GM12878 (cell line): ENCODE measurements around the gene LSM10. TPM values are rescaled to one million over a fixed set of nuclear protein-coding genes. Genes with fewer than 3 reads are reported as not detected.

Experiments
- ATAC-seq: fragments of 200-7000 bp; cut with Tn5 transposase; 3 replicates; pipeline ENCODE4 v1.9.1; 2020; ENCODE audit warnings: mild to moderate bottlenecking, moderate library complexity
- BruUV-seq: library from RNA; stranded (reverse); fragments of 400-500 nt; replicated peaks from 2 replicates; lab custom pipeline; 2021; lab: Mats Ljungman, UMichigan
- CTCF ChIA-PET: fragments of 300-600 bp; sonication (Branson Sonifier 250); formaldehyde crosslinking; extraction: SDS; loops from one replicate; lab custom pipeline; 2021; ENCODE audit warnings: inconsistent platforms; lab: Yijun Ruan, JAX
- POLR2A ChIA-PET: fragments of 350-600 bp; formaldehyde crosslinking; extraction: SDS; loops from one replicate; lab custom pipeline; 2021; ENCODE audit warnings: inconsistent platforms; lab: Charles Lee
- RAD21 ChIA-PET: fragments of 300-600 bp; sonication (Branson Sonifier 250); formaldehyde crosslinking; loops from one replicate; lab custom pipeline; 2023; ENCODE audit warnings: antibody characterized with exemption; ENCODE audit not compliant: unreplicated experiment; lab: Charles Lee
- SMC1A ChIA-PET: fragments of 300-600 bp; sonication (Branson Sonifier 250); formaldehyde crosslinking; loops from one replicate; lab custom pipeline; 2023; ENCODE audit not compliant: unreplicated experiment, uncharacterized antibody; lab: Charles Lee
- DNase-seq: peaks from one replicate; pipeline ENCODE4 v3.0.0-alpha.2; 2011; ENCODE audit warnings: low read depth, low spot score
- FAIRE-seq: peaks from 3 replicates; lab custom pipeline; 2011; peaks lifted over from hg19 to GRCh38; lab: Jason Lieb, UNC
- H2AFZ ChIP-seq: 2 replicates; pipeline ENCODE4 v1.6.0; 2011; ENCODE audit warnings: low read depth, low read length, control low read depth; ENCODE audit not compliant: control insufficient read depth
- H3K27ac ChIP-seq: 2 replicates; pipeline ENCODE4 v1.5.1; 2011; ENCODE audit warnings: control low read depth; ENCODE audit not compliant: control insufficient read depth, insufficient read depth
- H3K27me3 ChIP-seq, 2 experiments: replicated peaks in 1 of 2; 2 replicates each; pipeline versions ENCODE4 v1.6.0 to v1.6.1; 2011; ENCODE audit warnings: low read length in 1 of 2; ENCODE audit not compliant: control insufficient read depth in 2 of 2, insufficient read depth in 2 of 2
- H3K36me3 ChIP-seq, 2 experiments: 2 replicates each; pipeline ENCODE4 v1.5.1; 2011; ENCODE audit warnings: low read length in 1 of 2; ENCODE audit not compliant: control insufficient read depth in 2 of 2, insufficient read depth in 2 of 2
- H3K4me1 ChIP-seq: 2 replicates; pipeline ENCODE4 v1.6.1; 2011; ENCODE audit warnings: mild to moderate bottlenecking, low read length, moderate library complexity, mixed read lengths; ENCODE audit not compliant: control insufficient read depth, insufficient read depth
- H3K4me2 ChIP-seq: 2 replicates; pipeline ENCODE4 v1.6.0; 2011; ENCODE audit warnings: control low read depth; ENCODE audit not compliant: control insufficient read depth, insufficient read depth
- H3K4me3 ChIP-seq: fragments of 200-600 bp; sonication (generic); 2 replicates; pipeline ENCODE4 v1.5.1; 2016
- H3K79me2 ChIP-seq: 2 replicates; pipeline ENCODE4 v1.6.0; 2011; ENCODE audit warnings: low read length; ENCODE audit not compliant: control insufficient read depth, insufficient read depth
- H3K9ac ChIP-seq: 2 replicates; pipeline ENCODE4 v1.8.0; 2011; ENCODE audit warnings: low read length, control low read depth, mixed read lengths; ENCODE audit not compliant: control insufficient read depth, insufficient read depth
- H3K9me3 ChIP-seq: replicated peaks from 3 replicates; pipeline ENCODE4 v1.5.1; 2011; ENCODE audit warnings: mild to moderate bottlenecking, low read length; ENCODE audit not compliant: control insufficient read depth, insufficient read depth
- H4K20me1 ChIP-seq: 2 replicates; pipeline ENCODE4 v1.6.0; 2011; ENCODE audit not compliant: control insufficient read depth, insufficient read depth
- BCL11A ChIP-seq: IDR thresholded peaks from 2 replicates; pipeline ENCODE4 v1.6.1; 2011; ENCODE audit warnings: low read depth, low read length
- CEBPZ ChIP-seq: fragments of 150-350 bp; IDR thresholded peaks from 2 replicates; pipeline ENCODE4 v1.6.1; 2016; ENCODE audit warnings: low read depth, low read length
- FOS ChIP-seq: IDR thresholded peaks from 3 replicates; pipeline ENCODE4 v1.6.1; 2011; ENCODE audit warnings: borderline replicate concordance; ENCODE audit not compliant: insufficient read length; ENCODE audit errors: extremely low read depth
- MLLT1 ChIP-seq: fragments of 450-650 bp; IDR thresholded peaks from 2 replicates; pipeline ENCODE4 v1.6.1; 2016; ENCODE audit warnings: mild to moderate bottlenecking
- MYC ChIP-seq: IDR thresholded peaks from 2 replicates; pipeline ENCODE4 v1.6.1; 2011; ENCODE audit warnings: mild to moderate bottlenecking, low read length, moderate library complexity, inconsistent platforms; ENCODE audit not compliant: insufficient read depth, insufficient replicate concordance, insufficient read length, severe bottlenecking
- NBN ChIP-seq: fragments of 450-650 bp; IDR thresholded peaks from 2 replicates; pipeline ENCODE4 v1.6.1; 2016
- ZBED1 ChIP-seq: IDR thresholded peaks from 2 replicates; pipeline ENCODE4 v1.6.1; 2016; ENCODE audit warnings: borderline replicate concordance
- WGBS: methylation state at CpG from one replicate; pipeline ENCODE4 v1.1.6; 2016; ENCODE audit warnings: low lambda C conversion rate; ENCODE audit not compliant: insufficient replicate concordance, insufficient coverage; ENCODE audit errors: missing lambda C conversion rate; 5-methylcytosine and 5-hydroxymethylcytosine counted together
- in situ Hi-C: fragments of 300-500 bp; cut with MboI; formaldehyde crosslinking; loops from 9 replicates; pipeline ENCODE4 v1.14.3; 2018; ENCODE audit warnings: mixed read lengths
- intact Hi-C: fragments of 100-400 bp; cut with micrococcal nuclease; formaldehyde crosslinking; loops from one replicate; pipeline ENCODE4 v1.14.2; 2022; ENCODE audit not compliant: unreplicated experiment
- polyA plus RNA-seq, 11 experiments: library from polyadenylated mRNA; depleted of rRNA in 4 of 11; unstranded in 6 of 11; stranded (reverse) in 5 of 11; fragments of >200 nt; fragmentation: Nextera tagmentation in 4 of 11; fragmentation: Illumina TruSeq in 1 of 11; extraction: Ambion mirVana in 4 of 11; extraction: Trizol in 1 of 11; gene quantifications; 1 replicate in 1 of 11; 2 replicates in 10 of 11; pipeline versions ENCODE4 v1.2.1 to v1.2.3, GENCODE V29; 2011 to 2016; ENCODE audit warnings: inconsistent platforms in 2 of 11, missing spikeins in 2 of 11, low read depth in 1 of 11
- total RNA-seq, 4 experiments: library from RNA; depleted of rRNA in 3 of 4; stranded (reverse); fragments of >200 nt in 3 of 4; fragmentation: Illumina TruSeq in 1 of 4; extraction: Trizol in 1 of 4; gene quantifications; 2 replicates each; pipeline versions ENCODE4 v1.2.1 to v1.2.3, GENCODE V29; 2013 to 2021

Gene LSM10
- total and polyA plus RNA-seq, 10 of the 15 experiments (the other 5 are each of a cell fraction or from before 2014, with no cell fraction given): 13.1 to 103 (median 57.5) TPM

GRCh38 chr1:36345353-36345752, 52.4 kb downstream of the LSM10 start:
- in situ Hi-C loops: loop anchor here (5.0 kb wide), 1 partner anchor 77 kb away; no protein-coding TSS in a partner anchor
- CTCF ChIA-PET: interaction anchor here (0.6 to 13.5 kb wide), 3 partner anchors 21 to 75 kb away, joined by 4 to 157 read pairs (median 12); no protein-coding TSS in a partner anchor

More at GRCh38 chr1:36345353-36345752, 52.4 kb downstream of the LSM10 start:
- ATAC-seq (no peak), FAIRE-seq (no peak), DNase-seq (no peak)
- Histone ChIP-seq H4K20me1 (no peaks in the 10 kb centered on the region), H3K4me1 (peaks cover 22% of the 10 kb centered on the region), H3K4me3 (no peak overlapping the region), H2AFZ (no peak overlapping the region), H3K9ac (no peak overlapping the region), H3K27ac (no peak overlapping the region), H3K9me3 (no peaks in the 10 kb centered on the region), H3K79me2 (no peaks in the 10 kb centered on the region; the same call in 1 of the 2 replicates), H3K27me3 (no peaks in the 10 kb centered on the region), H3K4me2 (no peak overlapping the region), H3K36me3 (peaks cover 17 to 18% of the 10 kb centered on the region in 2 experiments; a peak in 3 of 4 replicates)
- ChIA-PET SMC1A (interaction anchor here (0.6 to 0.8 kb wide), 2 partner anchors 23 to 74 kb away, joined by 3 read pairs; no protein-coding TSS in a partner anchor), RAD21 (interaction anchor here (0.8 kb wide), 1 partner anchor 23 kb away, joined by 5 read pairs; no protein-coding TSS in a partner anchor), POLR2A (interaction anchor here (1.0 kb wide), 1 partner anchor 22 kb away, joined by 3 read pairs; no protein-coding TSS in a partner anchor)
- WGBS: 82% methylated on average over 7 of the region's 7 CpGs
- intact Hi-C loops: no loop called here
- BruUV-seq: no TSS peak
- TF ChIP-seq MLLT1: no peak
- no peak for TF ChIP-seq FOS
- TF ChIP-seq CEBPZ: no peak
- no peak for TF ChIP-seq ZBED1
- no peak for TF ChIP-seq BCL11A
- TF ChIP-seq NBN: no peak
- TF ChIP-seq MYC: no peak
